Mucosa of rectum (tissue), 2 donors: ENCODE results near the gene NPC2.

Experiments used
- H3K27ac ChIP-seq, 2 donors: one replicate each; pipeline ENCODE4 v1.7.0; 2013; ENCODE audit warnings: inconsistent platforms in 2 of 2, low read depth in 2 of 2, low read length in 2 of 2
- H3K27me3 ChIP-seq, 2 donors: one replicate each; pipeline ENCODE4 v1.7.0; 2013; ENCODE audit warnings: low read length in 2 of 2; ENCODE audit not compliant: control insufficient read depth in 2 of 2, insufficient read depth in 2 of 2
- H3K36me3 ChIP-seq, 2 donors: one replicate each; pipeline ENCODE4 v1.7.0; 2013; ENCODE audit warnings: low read length in 2 of 2; ENCODE audit not compliant: control insufficient read depth in 2 of 2, insufficient read depth in 2 of 2
- H3K4me1 ChIP-seq, 2 donors: one replicate each; pipeline ENCODE4 v1.7.0; 2013; ENCODE audit warnings: low read length in 2 of 2, mild to moderate bottlenecking in 1 of 2; ENCODE audit not compliant: control insufficient read depth in 2 of 2, insufficient read depth in 2 of 2
- H3K4me3 ChIP-seq, 2 donors: one replicate each; pipeline ENCODE4 v1.7.0; 2013; ENCODE audit warnings: low read length in 2 of 2
- H3K9ac ChIP-seq, 2 donors: one replicate each; pipeline ENCODE4 v1.7.0; 2013; ENCODE audit warnings: low read length in 2 of 2, low read depth in 1 of 2, mild to moderate bottlenecking in 1 of 2
- H3K9me3 ChIP-seq, 2 donors: one replicate each; pipeline ENCODE4 v1.7.0; 2013; ENCODE audit warnings: low read length in 2 of 2; ENCODE audit not compliant: control insufficient read depth in 2 of 2
- donor health status: healthy.
- donor health status: Normal muscosa, but diverticular disease.

Gene NPC2

DNA sequence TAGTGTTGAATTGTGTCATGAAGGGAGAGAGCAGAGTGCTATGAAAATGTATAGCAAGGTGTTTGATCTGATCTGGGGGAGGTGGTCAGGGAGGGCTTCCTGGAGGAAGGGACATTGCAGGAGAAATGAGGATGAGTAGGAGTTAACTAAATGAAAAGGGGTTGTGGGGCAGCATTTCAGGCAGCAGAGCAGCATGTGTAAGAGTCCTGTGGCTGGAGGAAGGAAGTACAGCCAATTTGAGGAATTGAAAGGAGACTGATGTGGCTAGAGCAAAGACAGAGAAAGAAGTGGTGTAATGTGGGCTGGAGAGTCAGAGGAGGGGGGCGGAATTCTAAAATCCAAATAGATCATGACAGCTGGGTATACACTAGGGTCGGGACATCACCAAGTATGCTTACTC is 20.5 kb downstream of the NPC2 start:
- Histone ChIP-seq H3K27ac (no peak overlapping the region), H3K9ac (no peak overlapping the region), H3K4me1 (no peaks in the 10 kb centered on the region), H3K4me3 (no peak overlapping the region), H3K27me3 (no peaks in the 10 kb centered on the region), H3K9me3 (no peaks in the 10 kb centered on the region), H3K36me3 (peaks cover 6 to 17% of the 10 kb centered on the region in 2 donors)

GRCh38 chr14:74469548-74470518 is 23.3 kb downstream of the NPC2 start:
- no peaks in the 10 kb centered on the region for H3K4me1 ChIP-seq
- peaks cover 6 to 14% of the 10 kb centered on the region in 2 donors for H3K36me3 ChIP-seq
- no peaks in the 10 kb centered on the region for H3K27me3 ChIP-seq
- no peak overlapping the region for H3K27ac ChIP-seq
- no peak overlapping the region for H3K9ac ChIP-seq
- no peaks in the 10 kb centered on the region for H3K9me3 ChIP-seq
- no peak overlapping the region for H3K4me3 ChIP-seq

GRCh38 chr14:74468513-74468912 is 24.6 kb downstream of the NPC2 start:
- H3K9ac ChIP-seq: no peak overlapping the region
- no peaks in the 10 kb centered on the region for H3K4me1 ChIP-seq
- no peaks in the 10 kb centered on the region for H3K9me3 ChIP-seq
- no peaks in the 10 kb centered on the region for H3K27me3 ChIP-seq
- no peak overlapping the region for H3K4me3 ChIP-seq
- H3K36me3 ChIP-seq: peaks cover 0 to 5% of the 10 kb centered on the region in 2 donors
- no peak overlapping the region for H3K27ac ChIP-seq

- Histone ChIP-seq H3K9ac (no peak overlapping the region), H3K9me3 (no peaks in the 10 kb centered on the region), H3K27me3 (no peaks in the 10 kb centered on the region), H3K27ac (no peak overlapping the region), H3K4me3 (no peak overlapping the region), H3K36me3 (no peaks in the 10 kb centered on the region), H3K4me1 (no peaks in the 10 kb centered on the region)
These were observed 27.8 kb downstream of the NPC2 start for GRCh38 chr14:74465335-74465734.

- Histone ChIP-seq H3K9me3 (no peaks in the 10 kb centered on the region), H3K4me3 (no peak overlapping the region), H3K9ac (no peak overlapping the region), H3K27ac (no peak overlapping the region), H3K36me3 (no peaks in the 10 kb centered on the region), H3K4me1 (no peaks in the 10 kb centered on the region), H3K27me3 (no peaks in the 10 kb centered on the region)
These were observed 28.3 kb downstream of the NPC2 start for GRCh38 chr14:74464785-74465184.

DNA sequence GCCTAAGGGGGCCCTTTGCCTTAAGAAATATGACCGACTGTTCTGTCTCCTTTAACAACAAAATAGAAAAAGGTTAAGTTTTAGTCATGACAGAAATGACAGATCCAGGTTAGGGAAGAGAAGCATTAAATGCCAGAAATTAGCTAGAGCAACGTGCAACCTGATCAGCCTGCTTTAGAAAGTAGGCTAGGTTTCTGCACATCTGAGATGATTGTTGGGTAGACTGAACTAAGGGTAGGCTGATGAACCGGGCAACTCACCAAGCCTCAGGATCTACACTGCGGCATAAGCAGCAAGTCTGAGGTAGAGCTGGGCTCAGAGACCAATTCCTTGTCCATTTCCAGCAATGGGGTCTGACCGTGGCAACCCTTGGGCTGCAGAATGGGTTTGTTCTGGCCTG is 29.4 kb downstream of the NPC2 start:
- H3K27me3 ChIP-seq: no peaks in the 10 kb centered on the region
- no peaks in the 10 kb centered on the region for H3K9me3 ChIP-seq
- H3K4me3 ChIP-seq: no peak overlapping the region
- no peak overlapping the region for H3K9ac ChIP-seq
- H3K36me3 ChIP-seq: no peaks in the 10 kb centered on the region
- no peak overlapping the region for H3K27ac ChIP-seq
- no peaks in the 10 kb centered on the region for H3K4me1 ChIP-seq

DNA sequence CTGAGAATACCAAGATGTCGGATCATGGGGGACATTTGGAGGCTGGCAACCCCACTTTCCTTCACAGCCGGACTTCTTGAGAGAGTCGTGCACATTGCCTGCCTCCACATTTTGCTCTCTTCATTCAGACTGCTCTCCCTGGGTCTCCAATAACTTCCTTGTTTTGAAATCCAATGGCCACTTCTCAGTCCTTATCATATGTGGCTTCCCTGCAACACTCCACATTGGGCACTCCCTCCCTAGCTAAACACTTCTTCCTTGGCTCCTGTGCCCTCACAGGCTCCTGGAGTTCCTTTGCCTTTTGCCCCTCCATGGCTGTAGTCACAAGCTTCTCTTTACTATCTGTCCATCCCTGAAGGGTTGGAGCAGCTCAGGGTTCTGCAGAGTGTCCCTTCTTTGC is 30.1 kb downstream of the NPC2 start:
- no peaks in the 10 kb centered on the region for H3K27me3 ChIP-seq
- no peaks in the 10 kb centered on the region for H3K4me1 ChIP-seq
- no peak overlapping the region for H3K4me3 ChIP-seq
- H3K9me3 ChIP-seq: no peaks in the 10 kb centered on the region
- no peak overlapping the region for H3K27ac ChIP-seq
- H3K9ac ChIP-seq: no peak overlapping the region
- no peaks in the 10 kb centered on the region for H3K36me3 ChIP-seq

DNA sequence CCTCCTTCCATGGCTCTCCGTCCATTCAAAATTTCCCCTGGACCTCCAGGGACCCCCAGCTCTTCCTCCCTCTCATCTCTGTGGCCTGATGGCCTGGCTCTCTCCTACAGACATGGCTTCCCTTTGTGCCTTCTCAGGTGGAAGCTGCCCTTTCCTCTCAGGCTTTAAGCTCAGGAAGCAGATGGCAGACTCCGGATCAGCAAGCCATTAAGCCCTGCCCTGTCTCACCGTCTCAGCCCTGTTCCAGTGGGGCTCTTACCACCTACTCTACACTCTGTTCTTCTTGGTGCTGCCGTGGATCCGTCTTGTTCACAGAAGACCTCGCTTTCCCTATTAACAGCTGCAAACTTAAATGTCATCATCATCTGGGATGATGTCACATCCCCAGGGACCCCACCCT is 33.1 kb downstream of the NPC2 start:
- Histone ChIP-seq H3K36me3 (no peaks in the 10 kb centered on the region), H3K4me3 (no peak overlapping the region), H3K27ac (no peak overlapping the region), H3K27me3 (no peaks in the 10 kb centered on the region), H3K4me1 (no peaks in the 10 kb centered on the region), H3K9me3 (no peaks in the 10 kb centered on the region), H3K9ac (no peak overlapping the region)

DNA sequence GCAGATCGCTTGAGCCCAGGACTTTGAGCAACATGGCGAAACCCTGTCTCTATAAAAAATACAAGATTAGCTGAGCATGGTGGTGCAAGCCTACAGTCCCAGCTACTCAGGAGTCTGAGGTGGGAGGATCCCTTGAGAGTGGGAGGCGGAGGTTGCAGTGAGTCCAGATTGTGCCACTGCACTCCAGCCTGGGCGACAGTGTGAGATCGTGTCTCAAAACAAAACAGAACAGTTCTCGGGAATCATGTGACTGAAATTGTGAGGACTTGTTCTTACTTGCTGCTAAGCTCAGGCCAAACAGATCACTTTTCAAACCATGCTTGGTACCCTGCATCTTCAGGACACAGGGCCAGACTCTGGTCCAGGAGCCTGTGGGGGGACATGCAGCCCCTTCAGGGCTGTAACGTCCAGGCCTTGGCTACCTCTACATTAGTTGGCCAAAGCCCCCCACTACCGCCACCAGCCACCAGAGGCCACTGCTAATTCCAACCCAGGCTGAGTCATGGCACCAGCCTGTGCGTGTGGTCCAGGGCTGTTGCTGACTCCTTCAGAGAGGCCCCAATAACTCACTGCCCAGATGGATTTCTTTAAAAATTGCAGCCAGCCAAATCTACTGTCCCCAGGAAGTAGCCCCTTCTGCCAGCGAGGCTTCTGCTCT is 33.7 kb downstream of the NPC2 start:
- no peak overlapping the region for H3K9ac ChIP-seq
- H3K27ac ChIP-seq: no peak overlapping the region
- H3K4me3 ChIP-seq: no peak overlapping the region
- no peaks in the 10 kb centered on the region for H3K36me3 ChIP-seq
- H3K4me1 ChIP-seq: no peaks in the 10 kb centered on the region
- H3K9me3 ChIP-seq: no peaks in the 10 kb centered on the region
- no peaks in the 10 kb centered on the region for H3K27me3 ChIP-seq

- Histone ChIP-seq H3K4me3 (no peak overlapping the region), H3K9me3 (no peaks in the 10 kb centered on the region), H3K27ac (no peak overlapping the region), H3K4me1 (no peaks in the 10 kb centered on the region), H3K9ac (no peak overlapping the region), H3K27me3 (no peaks in the 10 kb centered on the region), H3K36me3 (no peaks in the 10 kb centered on the region)
These were observed 35.6 kb downstream of the NPC2 start for GRCh38 chr14:74457565-74457895.
